ENCODE results near the gene TBXAS1. TPM values are rescaled to one million over a fixed set of nuclear protein-coding genes. Genes with fewer than 3 reads are reported as not detected.

TBXAS1 gene
- total RNA-seq, 2 experiments from 2014 or later: 0.86 TPM; not detected in 1

DNA sequence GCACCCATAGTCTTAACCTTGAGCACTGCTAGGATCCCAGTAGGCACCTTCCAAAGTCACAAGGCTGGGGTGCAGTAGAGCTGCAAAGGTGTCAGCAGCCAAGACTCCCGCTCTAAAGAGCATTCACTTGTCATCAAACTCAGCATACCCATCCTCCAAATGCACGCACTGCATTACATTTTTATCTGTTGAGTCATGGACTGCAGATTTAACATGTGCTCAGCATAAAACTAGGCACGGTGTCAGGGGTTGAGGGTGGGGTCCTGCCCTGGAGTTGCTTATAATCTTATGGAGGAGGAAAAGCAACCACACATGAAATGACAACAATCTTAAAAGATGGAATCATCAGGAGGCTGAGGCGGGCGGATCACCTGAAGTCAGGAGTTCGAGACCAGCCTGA lies 131.1 kb downstream of the TBXAS1 start:
- intact Hi-C loops (cut with micrococcal nuclease; ENCODE audit: unreplicated experiment): no loop called here
- Histone ChIP-seq H3K4me1 (ENCODE audit: insufficient read depth, low read length, poor library complexity, severe bottlenecking) (no peaks in the 10 kb centered on the region), H3K4me2 (ENCODE audit: low read length) (no peak overlapping the region), H4K20me1 (ENCODE audit: insufficient read depth, low read length) (no peaks in the 10 kb centered on the region), H3K36me3 (ENCODE audit: insufficient read depth, low read length) (no peaks in the 10 kb centered on the region), H3K4me3 (ENCODE audit: low read depth, low read length, poor library complexity, severe bottlenecking) (no peak overlapping the region), H3K9me2 (ENCODE audit: insufficient read depth, low read length) (no peaks in the 10 kb centered on the region), H3K27ac (ENCODE audit: low read depth, low read length, poor library complexity, severe bottlenecking) (no peak overlapping the region), H3K9me3 (ENCODE audit: low read length) (no peaks in the 10 kb centered on the region), H3K79me2 (ENCODE audit: insufficient read depth, low read depth, low read length) (no peaks in the 10 kb centered on the region), H2AFZ (ENCODE audit: low read length) (no peak overlapping the region)
- CTCF ChIA-PET (ENCODE audit: unreplicated experiment): no interaction called here
- DNase-seq (ENCODE audit: low spot score): no peak
- no TSS peak for BruUV-seq (replicated peaks)
- POLR2A ChIA-PET: interaction anchor here (0.6 kb wide), 1 partner anchor 92 kb away, joined by 3 read pairs; no protein-coding TSS in a partner anchor
- TF ChIP-seq, protein P1, sequence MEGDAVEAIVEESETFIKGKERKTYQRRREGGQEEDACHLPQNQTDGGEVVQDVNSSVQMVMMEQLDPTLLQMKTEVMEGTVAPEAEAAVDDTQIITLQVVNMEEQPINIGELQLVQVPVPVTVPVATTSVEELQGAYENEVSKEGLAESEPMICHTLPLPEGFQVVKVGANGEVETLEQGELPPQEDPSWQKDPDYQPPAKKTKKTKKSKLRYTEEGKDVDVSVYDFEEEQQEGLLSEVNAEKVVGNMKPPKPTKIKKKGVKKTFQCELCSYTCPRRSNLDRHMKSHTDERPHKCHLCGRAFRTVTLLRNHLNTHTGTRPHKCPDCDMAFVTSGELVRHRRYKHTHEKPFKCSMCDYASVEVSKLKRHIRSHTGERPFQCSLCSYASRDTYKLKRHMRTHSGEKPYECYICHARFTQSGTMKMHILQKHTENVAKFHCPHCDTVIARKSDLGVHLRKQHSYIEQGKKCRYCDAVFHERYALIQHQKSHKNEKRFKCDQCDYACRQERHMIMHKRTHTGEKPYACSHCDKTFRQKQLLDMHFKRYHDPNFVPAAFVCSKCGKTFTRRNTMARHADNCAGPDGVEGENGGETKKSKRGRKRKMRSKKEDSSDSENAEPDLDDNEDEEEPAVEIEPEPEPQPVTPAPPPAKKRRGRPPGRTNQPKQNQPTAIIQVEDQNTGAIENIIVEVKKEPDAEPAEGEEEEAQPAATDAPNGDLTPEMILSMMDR (conservative IDR thresholded peaks at IDR 0.05; ENCODE audit: low read length): no peak
- TF ChIP-seq EZH2phosphoT487 (IDR thresholded peaks at IDR 0.05; ENCODE audit: borderline replicate concordance, low read depth, low read length): no peak

DNA sequence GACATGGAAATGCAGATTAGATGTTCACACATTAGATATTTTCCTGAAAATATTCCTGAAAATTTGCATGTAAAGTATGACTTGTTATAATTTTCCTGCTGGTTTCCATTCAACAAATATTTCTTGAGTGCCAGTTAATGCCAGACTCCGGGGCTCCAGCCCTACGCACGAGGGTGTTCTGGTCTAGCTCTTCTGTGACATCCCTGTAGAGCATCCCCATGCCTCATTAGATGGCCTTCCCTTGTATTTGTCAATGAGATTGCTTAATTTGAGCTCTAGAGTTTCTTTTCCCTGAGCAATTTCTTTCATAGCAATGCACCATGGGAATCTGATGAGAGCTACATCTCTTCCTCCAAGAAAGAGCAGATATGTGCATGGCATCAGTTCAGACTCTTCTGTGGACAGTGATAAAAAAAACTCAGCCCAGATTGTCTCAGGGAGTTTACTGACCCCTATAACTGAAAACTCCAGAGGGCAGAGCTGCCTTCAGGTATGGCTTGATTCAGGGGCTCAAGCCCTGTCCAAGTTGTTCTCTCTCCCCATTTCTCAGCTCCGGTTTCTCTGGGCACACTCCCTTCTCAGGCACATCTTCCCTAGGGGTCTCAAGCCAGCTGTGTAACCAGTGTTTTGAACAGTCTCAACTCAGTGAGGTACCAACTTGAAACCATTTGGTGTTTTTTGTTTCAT lies 137.0 kb downstream of the TBXAS1 start:
- CTCF ChIA-PET (ENCODE audit: unreplicated experiment): no interaction called here
- Histone ChIP-seq H3K4me1 (ENCODE audit: insufficient read depth, low read length, poor library complexity, severe bottlenecking) (no peaks in the 10 kb centered on the region), H2AFZ (ENCODE audit: low read length) (no peak overlapping the region), H3K4me2 (ENCODE audit: low read length) (no peak overlapping the region), H3K27ac (ENCODE audit: low read depth, low read length, poor library complexity, severe bottlenecking) (no peak overlapping the region), H3K36me3 (ENCODE audit: insufficient read depth, low read length) (no peaks in the 10 kb centered on the region), H4K20me1 (ENCODE audit: insufficient read depth, low read length) (no peaks in the 10 kb centered on the region), H3K9me3 (ENCODE audit: low read length) (no peaks in the 10 kb centered on the region), H3K4me3 (ENCODE audit: low read depth, low read length, poor library complexity, severe bottlenecking) (no peak overlapping the region), H3K9me2 (ENCODE audit: insufficient read depth, low read length) (no peaks in the 10 kb centered on the region), H3K79me2 (ENCODE audit: insufficient read depth, low read depth, low read length) (no peaks in the 10 kb centered on the region)
- DNase-seq (ENCODE audit: low spot score): no peak
- POLR2A ChIA-PET: interaction anchor here (0.7 to 1.1 kb wide), 2 partner anchors 42 to 292 kb away, joined by 3 read pairs; no protein-coding TSS in a partner anchor
- no TSS peak for BruUV-seq (replicated peaks)
- intact Hi-C loops (cut with micrococcal nuclease; ENCODE audit: unreplicated experiment): no loop called here
- TF ChIP-seq EZH2phosphoT487 (IDR thresholded peaks at IDR 0.05; ENCODE audit: borderline replicate concordance, low read depth, low read length): no peak
- TF ChIP-seq, protein P1 (conservative IDR thresholded peaks at IDR 0.05; ENCODE audit: low read length): no peak

GRCh38 chr7:139966949-139967348 lies 137.9 kb downstream of the TBXAS1 start:
- Histone ChIP-seq H4K20me1 (ENCODE audit: insufficient read depth, low read length) (no peaks in the 10 kb centered on the region), H3K9me2 (ENCODE audit: insufficient read depth, low read length) (no peaks in the 10 kb centered on the region), H3K9me3 (ENCODE audit: low read length) (no peaks in the 10 kb centered on the region), H3K79me2 (ENCODE audit: insufficient read depth, low read depth, low read length) (no peaks in the 10 kb centered on the region), H3K36me3 (ENCODE audit: insufficient read depth, low read length) (no peaks in the 10 kb centered on the region), H3K27ac (ENCODE audit: low read depth, low read length, poor library complexity, severe bottlenecking) (no peak overlapping the region), H3K4me3 (ENCODE audit: low read depth, low read length, poor library complexity, severe bottlenecking) (no peak overlapping the region), H3K4me2 (ENCODE audit: low read length) (no peak overlapping the region), H2AFZ (ENCODE audit: low read length) (no peak overlapping the region), H3K4me1 (ENCODE audit: insufficient read depth, low read length, poor library complexity, severe bottlenecking) (no peaks in the 10 kb centered on the region)
- intact Hi-C loops (cut with micrococcal nuclease; ENCODE audit: unreplicated experiment): no loop called here
- POLR2A ChIA-PET: no interaction called here
- DNase-seq (ENCODE audit: low spot score): no peak
- no TSS peak for BruUV-seq (replicated peaks)
- CTCF ChIA-PET (ENCODE audit: unreplicated experiment): no interaction called here
- no peak for TF ChIP-seq EZH2phosphoT487 (IDR thresholded peaks at IDR 0.05; ENCODE audit: borderline replicate concordance, low read depth, low read length)
- TF ChIP-seq, protein P1 (conservative IDR thresholded peaks at IDR 0.05; ENCODE audit: low read length): no peak
